A673 (cell line): ENCODE data around the gene ACSL3. TPM values are rescaled to one million over a fixed set of nuclear protein-coding genes. Genes with fewer than 3 reads are reported as not detected.

Source experiments
- BruUV-seq: library from RNA; stranded (reverse); fragments of 400-500 nt; replicated peaks from 2 replicates; lab custom pipeline; 2021; lab: Mats Ljungman, UMichigan
- CTCF ChIA-PET: fragments of 300-600 bp; sonication (Branson Sonifier 250); formaldehyde crosslinking; loops from one replicate; lab custom pipeline; 2022; ENCODE audit warnings: antibody characterized with exemption; lab: Charles Lee
- POLR2A ChIA-PET: fragments of 300-600 bp; sonication (Branson Sonifier 250); formaldehyde crosslinking; loops from one replicate; lab custom pipeline; 2022; ENCODE audit warnings: antibody characterized with exemption; ENCODE audit not compliant: low non-redundant PET; lab: Charles Lee
- DNase-seq: peaks from one replicate; pipeline ENCODE4 v3.0.0-alpha.2; 2015; ENCODE audit warnings: low spot score
- H3K27ac ChIP-seq: fragments of 200-600 bp; sonication (generic); 2 replicates; pipeline ENCODE4 v1.5.1; 2016; ENCODE audit warnings: mixed run types, low read depth, mild to moderate bottlenecking, mixed read lengths, antibody characterized with exemption, low read length; ENCODE audit not compliant: poor library complexity, severe bottlenecking
- H3K27me3 ChIP-seq: fragments of 200-600 bp; sonication (generic); replicated peaks from 2 replicates; pipeline ENCODE4 v1.6.1; 2017; ENCODE audit warnings: mixed run types, low read depth, mild to moderate bottlenecking, mixed read lengths, antibody characterized with exemption, low read length; ENCODE audit not compliant: insufficient read depth, poor library complexity
- H3K36me3 ChIP-seq: fragments of 200-600 bp; sonication (generic); 2 replicates; pipeline ENCODE4 v1.6.1; 2016; ENCODE audit warnings: mixed run types, mild to moderate bottlenecking, mixed read lengths, antibody characterized with exemption, low read length; ENCODE audit not compliant: insufficient read depth, poor library complexity, severe bottlenecking
- H3K4me1 ChIP-seq: fragments of 200-600 bp; sonication (generic); 2 replicates; pipeline ENCODE4 v1.6.1; 2017; ENCODE audit warnings: mixed run types, mild to moderate bottlenecking, mixed read lengths, antibody characterized with exemption, low read length; ENCODE audit not compliant: insufficient read depth, poor library complexity, severe bottlenecking
- H3K4me3 ChIP-seq: fragments of 200-600 bp; sonication (generic); 2 replicates; pipeline ENCODE4 v1.5.1; 2016; ENCODE audit warnings: low read depth, mixed run types, mild to moderate bottlenecking, mixed read lengths, low read length; ENCODE audit not compliant: poor library complexity, severe bottlenecking
- H3K9me3 ChIP-seq: fragments of 200-600 bp; sonication (generic); 2 replicates; pipeline ENCODE4 v1.6.1; 2016; ENCODE audit warnings: mixed run types, low read depth, mild to moderate bottlenecking, mixed read lengths, antibody characterized with exemption, low read length; ENCODE audit not compliant: poor library complexity, severe bottlenecking
- EZH2 ChIP-seq: fragments of 200-600 bp; sonication (generic); IDR thresholded peaks from 2 replicates; pipeline ENCODE4 v1.6.1; 2017; ENCODE audit warnings: borderline replicate concordance, low read depth, mild to moderate bottlenecking, mixed read lengths, antibody characterized with exemption, low read length; ENCODE audit not compliant: poor library complexity, severe bottlenecking
- intact Hi-C: fragments of 100-400 bp; cut with micrococcal nuclease; formaldehyde crosslinking; loops from one replicate; pipeline ENCODE4 v1.10.0; 2022; ENCODE audit not compliant: unreplicated experiment
- total RNA-seq: library from RNA; stranded (reverse); gene quantifications from 2 replicates; pipeline ENCODE4 v1.2.3, GENCODE V29; 2021
- TF ChIP-seq, protein P1 (sequence below): fragments of 300-800, 200-600 bp; sonication (generic); conservative IDR thresholded peaks from 2 replicates; pipeline ENCODE4 v1.5.1; 2017; ENCODE audit warnings: low read depth, mild to moderate bottlenecking, antibody characterized with exemption, low read length, moderate library complexity, mixed read lengths

Gene ACSL3
- total RNA-seq, 1 experiment from 2014 or later, result 163 TPM

DNA sequence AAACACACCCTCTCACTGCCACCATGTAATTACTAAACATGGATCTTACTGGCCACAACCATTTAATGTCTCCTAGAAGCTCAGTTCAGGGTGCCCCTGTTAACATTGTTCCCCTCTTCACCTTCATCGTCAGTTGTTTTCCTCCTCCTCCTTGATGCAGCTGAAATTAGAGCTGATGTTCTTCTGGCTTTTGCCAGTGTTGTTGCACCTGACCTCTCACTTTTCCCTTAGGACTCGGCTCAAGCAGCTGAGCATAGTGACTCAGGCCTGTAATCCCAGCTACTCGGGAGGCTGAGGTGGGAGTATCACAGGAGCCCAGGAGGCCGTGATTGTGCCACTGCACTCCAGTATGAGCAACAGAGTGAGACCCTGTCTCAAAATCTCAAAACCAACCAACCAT, 70.8 kb downstream of the ACSL3 start:
- Histone ChIP-seq H3K4me3 (no peak overlapping the region), H3K27ac (no peak overlapping the region), H3K27me3 (no peaks in the 10 kb centered on the region), H3K9me3 (no peaks in the 10 kb centered on the region), H3K4me1 (no peaks in the 10 kb centered on the region), H3K36me3 (peaks cover 89% of the 10 kb centered on the region)
- intact Hi-C loops, result no loop called here
- no peak for TF ChIP-seq EZH2
- TF ChIP-seq, protein P1, sequence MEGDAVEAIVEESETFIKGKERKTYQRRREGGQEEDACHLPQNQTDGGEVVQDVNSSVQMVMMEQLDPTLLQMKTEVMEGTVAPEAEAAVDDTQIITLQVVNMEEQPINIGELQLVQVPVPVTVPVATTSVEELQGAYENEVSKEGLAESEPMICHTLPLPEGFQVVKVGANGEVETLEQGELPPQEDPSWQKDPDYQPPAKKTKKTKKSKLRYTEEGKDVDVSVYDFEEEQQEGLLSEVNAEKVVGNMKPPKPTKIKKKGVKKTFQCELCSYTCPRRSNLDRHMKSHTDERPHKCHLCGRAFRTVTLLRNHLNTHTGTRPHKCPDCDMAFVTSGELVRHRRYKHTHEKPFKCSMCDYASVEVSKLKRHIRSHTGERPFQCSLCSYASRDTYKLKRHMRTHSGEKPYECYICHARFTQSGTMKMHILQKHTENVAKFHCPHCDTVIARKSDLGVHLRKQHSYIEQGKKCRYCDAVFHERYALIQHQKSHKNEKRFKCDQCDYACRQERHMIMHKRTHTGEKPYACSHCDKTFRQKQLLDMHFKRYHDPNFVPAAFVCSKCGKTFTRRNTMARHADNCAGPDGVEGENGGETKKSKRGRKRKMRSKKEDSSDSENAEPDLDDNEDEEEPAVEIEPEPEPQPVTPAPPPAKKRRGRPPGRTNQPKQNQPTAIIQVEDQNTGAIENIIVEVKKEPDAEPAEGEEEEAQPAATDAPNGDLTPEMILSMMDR, result no peak
- no TSS peak for BruUV-seq
- DNase-seq, result no peak
- POLR2A ChIA-PET, result no interaction called here
- CTCF ChIA-PET, result no interaction called here

DNA sequence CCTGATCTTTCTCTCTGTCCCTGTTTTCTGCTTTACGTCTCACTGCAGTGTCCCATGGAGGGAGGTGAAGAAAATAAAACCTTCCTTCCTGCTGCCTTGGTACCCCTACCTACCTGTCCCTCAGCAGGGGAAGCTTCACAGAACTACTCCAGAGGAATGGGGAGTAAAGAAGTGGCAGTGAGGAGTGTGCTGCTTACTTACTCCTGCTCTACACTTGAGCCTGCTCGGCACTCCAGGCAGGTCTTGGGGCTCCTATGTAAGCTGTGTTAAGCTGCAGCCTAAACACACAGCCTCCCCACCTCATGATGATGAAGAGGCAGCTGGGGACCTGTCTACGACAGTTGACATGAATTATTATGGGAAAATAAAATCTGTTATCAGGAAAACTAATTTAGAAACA, 72.6 kb downstream of the ACSL3 start:
- CTCF ChIA-PET, result no interaction called here
- Histone ChIP-seq H3K4me1 (no peaks in the 10 kb centered on the region), H3K36me3 (peaks cover 93% of the 10 kb centered on the region), H3K27me3 (no peaks in the 10 kb centered on the region), H3K4me3 (no peak overlapping the region), H3K27ac (no peak overlapping the region), H3K9me3 (peaks cover 14% of the 10 kb centered on the region)
- TF ChIP-seq, protein P1, result no peak
- no peak for TF ChIP-seq EZH2
- no peak for DNase-seq
- POLR2A ChIA-PET, result interaction anchor here (0.5 kb wide), 1 partner anchor 788 kb away, joined by 3 read pairs; no protein-coding TSS in a partner anchor
- intact Hi-C loops, result no loop called here
- BruUV-seq, result no TSS peak

DNA sequence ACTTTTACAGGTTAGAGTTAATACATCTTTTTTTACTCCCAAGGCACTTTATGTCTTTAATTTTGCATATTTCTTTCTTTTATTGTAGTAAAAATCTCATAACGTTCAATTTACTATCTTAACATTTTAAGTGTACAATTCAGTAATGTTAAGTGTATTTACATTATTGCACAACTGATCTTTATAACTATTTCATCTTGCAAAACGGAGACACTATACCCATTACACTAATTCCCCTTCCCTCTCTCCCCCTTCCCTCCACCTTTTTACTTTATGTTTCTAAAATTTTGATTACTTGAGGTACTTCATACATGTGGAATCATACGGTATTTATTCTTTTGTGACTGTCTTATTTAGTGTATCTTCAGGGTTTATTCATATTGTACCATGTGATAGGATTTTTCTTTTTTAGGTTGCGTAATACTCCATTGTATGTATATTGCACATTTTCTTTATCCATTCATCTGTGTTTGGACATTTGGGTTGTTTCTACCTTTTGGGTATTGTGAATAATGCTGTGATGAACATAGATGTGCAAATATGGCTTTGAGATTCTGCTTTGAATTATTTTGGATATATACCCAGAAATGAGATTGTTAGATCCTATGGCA, 75.0 kb downstream of the ACSL3 start:
- POLR2A ChIA-PET, result no interaction called here
- peaks cover 18% of the 10 kb centered on the region for H3K9me3 ChIP-seq
- H3K4me3 ChIP-seq, result no peak overlapping the region
- no TSS peak for BruUV-seq
- no peaks in the 10 kb centered on the region for H3K4me1 ChIP-seq
- CTCF ChIA-PET, result no interaction called here
- intact Hi-C loops, result loop anchor here (5.0 kb wide), 1 partner anchor 243 kb away; no protein-coding TSS in a partner anchor
- TF ChIP-seq EZH2, result no peak
- TF ChIP-seq, protein P1, result no peak
- H3K27ac ChIP-seq, result no peak overlapping the region
- no peak for DNase-seq
- no peaks in the 10 kb centered on the region for H3K27me3 ChIP-seq
- H3K36me3 ChIP-seq, result peaks cover 90% of the 10 kb centered on the region
